Ishikawa (cell line): ENCODE measurements around the gene THAP7.

Experiments used
- CEBPB ChIP-seq: IDR thresholded peaks from 2 replicates; pipeline ENCODE4 v1.6.1; 2012
- CREB1 ChIP-seq: IDR thresholded peaks from 2 replicates; pipeline ENCODE4 v1.6.1; 2012; ENCODE audit warnings: low read depth
- EGR1 ChIP-seq: IDR thresholded peaks from 2 replicates; pipeline ENCODE4 v1.6.1; 2012
- EP300 ChIP-seq: IDR thresholded peaks from 2 replicates; pipeline ENCODE4 v1.6.1; 2012; ENCODE audit warnings: borderline replicate concordance
- FOXM1 ChIP-seq: IDR thresholded peaks from 2 replicates; pipeline ENCODE4 v1.6.1; 2012; ENCODE audit warnings: low read depth, borderline replicate concordance
- MAX ChIP-seq: IDR thresholded peaks from 2 replicates; pipeline ENCODE4 v1.6.1; 2012
- NFIC ChIP-seq: IDR thresholded peaks from 2 replicates; pipeline ENCODE4 v1.6.1; 2012
- RAD21 ChIP-seq: IDR thresholded peaks from 2 replicates; pipeline ENCODE4 v1.6.1; 2012; ENCODE audit warnings: low read depth
- TAF1 ChIP-seq: IDR thresholded peaks from 2 replicates; pipeline ENCODE4 v1.6.1; 2012; ENCODE audit warnings: low read depth, mild to moderate bottlenecking
- TCF12 ChIP-seq: IDR thresholded peaks from 2 replicates; pipeline ENCODE4 v1.6.1; 2012; ENCODE audit warnings: low read depth
- TEAD4 ChIP-seq: IDR thresholded peaks from 2 replicates; pipeline ENCODE4 v1.6.1; 2012
- USF1 ChIP-seq: IDR thresholded peaks from 2 replicates; pipeline ENCODE4 v1.6.1; 2012
- YY1 ChIP-seq: IDR thresholded peaks from 2 replicates; pipeline ENCODE4 v1.6.1; 2012; ENCODE audit warnings: low read depth
- ZBTB7A ChIP-seq: IDR thresholded peaks from 2 replicates; pipeline ENCODE4 v1.6.1; 2012; ENCODE audit warnings: low read depth
- TF ChIP-seq, protein P1 (sequence below): IDR thresholded peaks from 2 replicates; pipeline ENCODE4 v1.6.1; 2012; ENCODE audit warnings: low read depth, mild to moderate bottlenecking

Gene THAP7

DNA sequence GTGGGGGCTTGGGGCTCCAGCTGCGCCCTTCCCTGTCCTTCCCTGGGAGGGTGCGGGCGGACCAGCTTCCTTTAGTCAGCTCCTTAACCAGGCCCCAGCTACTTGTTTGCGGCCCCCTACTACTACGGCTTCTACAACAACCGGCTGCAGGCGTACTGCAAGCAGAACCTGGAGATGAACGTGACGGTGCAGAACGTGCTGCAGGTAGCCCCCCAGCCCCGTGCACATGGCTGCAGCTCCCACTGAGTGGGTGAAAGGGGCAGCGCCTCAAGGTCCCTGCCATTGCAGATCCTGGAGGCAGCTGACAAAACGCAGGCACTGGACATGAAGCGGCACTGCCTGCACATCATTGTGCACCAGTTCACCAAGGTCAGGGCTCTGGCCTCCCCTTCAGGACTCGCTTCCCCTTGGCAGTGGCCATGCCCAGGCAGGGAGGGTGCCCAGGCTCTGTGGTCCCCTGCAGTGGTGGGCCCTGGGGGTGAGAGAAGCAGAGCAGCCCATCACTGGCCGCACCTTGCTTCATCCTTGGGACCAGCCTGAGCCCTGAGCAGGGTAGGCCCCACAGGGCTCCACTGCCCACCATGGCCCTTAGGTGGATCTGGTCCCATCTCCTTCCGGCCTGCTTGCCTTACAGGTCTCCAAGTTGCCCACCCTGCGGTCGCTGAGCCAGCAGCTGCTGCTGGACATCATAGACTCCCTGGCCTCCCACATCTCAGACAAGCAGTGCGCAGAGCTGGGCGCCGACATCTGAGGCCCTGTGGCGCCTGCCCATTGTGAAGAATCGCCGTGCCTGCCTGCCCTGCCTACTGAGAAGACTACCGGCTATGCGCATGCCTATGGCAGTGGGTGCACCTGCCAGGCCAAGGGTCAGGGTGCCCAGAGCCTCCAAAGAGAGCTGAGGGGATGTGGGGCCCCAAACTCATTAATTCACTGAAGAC is 5.1 kb downstream of the THAP7 start:
- no peak for TF ChIP-seq ZBTB7A
- TF ChIP-seq FOXM1, result no peak
- no peak for TF ChIP-seq TEAD4
- no peak for TF ChIP-seq YY1
- TF ChIP-seq, protein P1, sequence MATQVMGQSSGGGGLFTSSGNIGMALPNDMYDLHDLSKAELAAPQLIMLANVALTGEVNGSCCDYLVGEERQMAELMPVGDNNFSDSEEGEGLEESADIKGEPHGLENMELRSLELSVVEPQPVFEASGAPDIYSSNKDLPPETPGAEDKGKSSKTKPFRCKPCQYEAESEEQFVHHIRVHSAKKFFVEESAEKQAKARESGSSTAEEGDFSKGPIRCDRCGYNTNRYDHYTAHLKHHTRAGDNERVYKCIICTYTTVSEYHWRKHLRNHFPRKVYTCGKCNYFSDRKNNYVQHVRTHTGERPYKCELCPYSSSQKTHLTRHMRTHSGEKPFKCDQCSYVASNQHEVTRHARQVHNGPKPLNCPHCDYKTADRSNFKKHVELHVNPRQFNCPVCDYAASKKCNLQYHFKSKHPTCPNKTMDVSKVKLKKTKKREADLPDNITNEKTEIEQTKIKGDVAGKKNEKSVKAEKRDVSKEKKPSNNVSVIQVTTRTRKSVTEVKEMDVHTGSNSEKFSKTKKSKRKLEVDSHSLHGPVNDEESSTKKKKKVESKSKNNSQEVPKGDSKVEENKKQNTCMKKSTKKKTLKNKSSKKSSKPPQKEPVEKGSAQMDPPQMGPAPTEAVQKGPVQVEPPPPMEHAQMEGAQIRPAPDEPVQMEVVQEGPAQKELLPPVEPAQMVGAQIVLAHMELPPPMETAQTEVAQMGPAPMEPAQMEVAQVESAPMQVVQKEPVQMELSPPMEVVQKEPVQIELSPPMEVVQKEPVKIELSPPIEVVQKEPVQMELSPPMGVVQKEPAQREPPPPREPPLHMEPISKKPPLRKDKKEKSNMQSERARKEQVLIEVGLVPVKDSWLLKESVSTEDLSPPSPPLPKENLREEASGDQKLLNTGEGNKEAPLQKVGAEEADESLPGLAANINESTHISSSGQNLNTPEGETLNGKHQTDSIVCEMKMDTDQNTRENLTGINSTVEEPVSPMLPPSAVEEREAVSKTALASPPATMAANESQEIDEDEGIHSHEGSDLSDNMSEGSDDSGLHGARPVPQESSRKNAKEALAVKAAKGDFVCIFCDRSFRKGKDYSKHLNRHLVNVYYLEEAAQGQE, result no peak

DNA sequence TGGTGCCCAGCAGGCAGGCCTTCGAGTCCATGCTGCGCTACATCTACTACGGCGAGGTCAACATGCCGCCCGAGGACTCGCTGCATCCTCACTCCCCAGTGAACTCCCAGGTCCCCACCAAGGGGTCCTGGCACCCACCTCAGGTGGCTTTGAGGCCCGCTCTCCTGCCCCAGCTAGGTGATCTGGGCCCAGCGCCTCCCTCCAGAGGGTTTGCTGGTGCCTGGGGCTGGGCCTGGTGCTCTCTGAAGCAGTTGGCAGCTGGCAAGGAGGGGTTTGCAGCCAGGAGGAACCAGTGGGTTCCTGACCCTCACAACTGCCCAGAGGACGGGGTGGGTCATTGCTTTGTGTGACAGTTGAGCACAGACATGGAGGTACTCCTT is 5.9 kb downstream of the THAP7 start:
- no peak for TF ChIP-seq CEBPB
- TF ChIP-seq USF1, result no peak

DNA sequence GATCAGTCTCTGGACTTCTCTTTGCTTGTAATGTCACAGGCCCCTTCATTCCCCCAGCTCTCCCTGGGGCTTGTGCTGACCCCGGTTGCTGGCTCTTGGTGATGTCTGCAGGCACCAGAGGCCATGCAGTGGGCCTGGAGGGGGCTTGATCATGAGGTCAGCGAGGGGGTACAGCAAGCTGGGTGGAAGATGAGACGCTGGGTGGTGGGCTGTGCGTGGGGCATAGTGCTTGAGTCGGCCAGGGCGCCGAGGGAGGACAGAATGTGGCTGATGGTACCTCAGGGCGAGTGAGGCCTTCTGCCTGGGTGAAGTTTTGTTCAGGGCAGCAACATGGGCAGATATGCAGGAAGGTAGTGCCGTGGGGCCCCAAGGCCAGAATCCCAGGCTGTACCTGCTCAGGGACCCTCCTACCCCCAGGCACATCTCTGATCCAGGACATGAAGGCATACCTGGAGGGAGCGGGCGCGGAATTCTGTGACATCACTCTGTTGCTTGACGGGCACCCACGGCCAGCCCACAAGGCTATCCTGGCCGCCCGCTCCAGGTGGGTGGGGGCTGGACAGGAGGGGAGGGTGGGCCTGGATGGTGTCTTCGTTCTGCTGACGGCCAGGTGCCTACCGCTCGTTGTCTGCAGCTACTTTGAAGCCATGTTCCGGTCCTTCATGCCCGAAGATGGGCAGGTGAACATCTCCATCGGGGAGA is 6.4 kb downstream of the THAP7 start:
- TF ChIP-seq NFIC (no peak), USF1 (no peak), YY1 (no peak), EGR1 (no peak), TAF1 (no peak), CREB1 (no peak), ZBTB7A (no peak), FOXM1 (no peak), TCF12 (no peak), TEAD4 (no peak), EP300 (no peak), MAX (no peak), RAD21 (no peak), CEBPB (no peak)
- TF ChIP-seq, protein P1, result no peak

DNA sequence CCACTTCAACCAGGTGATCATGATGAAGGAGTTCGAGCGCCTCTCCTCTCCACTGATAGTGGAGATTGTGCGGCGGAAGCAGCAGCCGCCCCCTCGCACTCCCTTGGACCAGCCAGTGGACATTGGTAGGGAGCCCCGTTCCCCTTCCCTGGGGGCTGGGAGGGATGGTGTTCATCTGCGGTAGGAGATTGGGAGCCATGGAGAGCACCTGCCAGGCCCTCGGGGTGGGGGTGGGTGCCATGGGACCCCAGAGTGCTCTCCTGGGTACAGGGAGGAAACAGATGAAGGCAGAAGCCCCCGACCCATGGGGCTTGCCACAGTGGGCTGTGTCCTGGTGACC is 7.0 kb downstream of the THAP7 start:
- TF ChIP-seq, protein P1, result no peak
- TF ChIP-seq CREB1 (no peak), USF1 (no peak), RAD21 (no peak), FOXM1 (no peak), MAX (no peak), YY1 (no peak), TEAD4 (no peak), EP300 (no peak), ZBTB7A (no peak), CEBPB (no peak), NFIC (no peak), EGR1 (no peak), TCF12 (no peak), TAF1 (no peak)
